Glomerular visceral epithelial cell (primary cell): Measurements from ENCODE around the gene SHROOM1.

Experiments used
- DNase-seq: peaks from one replicate; pipeline ENCODE4 v3.0.0-alpha.2; 2016; ENCODE audit errors: extremely low spot score

The SHROOM1 gene

DNA sequence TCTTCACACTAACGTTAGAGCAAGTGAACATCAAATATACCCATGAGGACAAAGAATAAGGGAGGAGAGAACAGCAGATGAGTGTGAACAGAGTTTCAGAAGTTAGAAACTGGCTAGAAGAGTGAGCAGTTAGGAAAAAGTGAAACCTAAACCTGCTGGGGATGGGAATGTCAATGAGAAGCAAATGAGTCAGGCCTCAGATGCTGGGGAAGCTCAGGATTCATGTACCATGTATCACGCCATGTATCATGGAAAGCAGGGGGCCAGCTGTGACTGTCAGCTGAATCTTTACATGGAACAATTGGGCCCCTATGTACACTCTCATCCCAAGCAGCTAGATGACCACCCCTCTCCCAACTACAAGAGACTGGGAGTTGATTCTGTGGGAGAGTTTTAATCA is 19.6 kb upstream of the SHROOM1 start:
- no peak for DNase-seq

DNA sequence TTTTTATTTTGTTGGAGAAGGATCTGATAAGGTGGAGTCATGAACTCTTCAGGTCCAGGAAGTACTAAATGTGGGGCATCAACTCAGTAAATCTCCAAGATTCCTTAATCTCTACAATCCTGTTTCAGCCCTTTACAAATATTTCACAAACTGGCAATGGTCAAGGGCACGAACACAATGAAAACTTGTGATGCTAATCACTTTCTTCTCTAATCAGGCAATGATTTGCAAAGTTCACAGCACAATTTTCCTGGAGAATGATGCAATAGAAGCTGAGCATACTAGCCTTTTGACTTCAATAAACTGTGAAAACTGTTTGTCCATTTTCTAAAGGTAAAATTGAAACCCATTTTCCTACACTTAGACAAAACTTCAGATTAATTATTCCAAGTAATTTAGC is 18.9 kb upstream of the SHROOM1 start:
- DNase-seq = no peak

GRCh38 chr5:132848270-132848669 is 17.8 kb upstream of the SHROOM1 start:
- DNase-seq = no peak

DNA sequence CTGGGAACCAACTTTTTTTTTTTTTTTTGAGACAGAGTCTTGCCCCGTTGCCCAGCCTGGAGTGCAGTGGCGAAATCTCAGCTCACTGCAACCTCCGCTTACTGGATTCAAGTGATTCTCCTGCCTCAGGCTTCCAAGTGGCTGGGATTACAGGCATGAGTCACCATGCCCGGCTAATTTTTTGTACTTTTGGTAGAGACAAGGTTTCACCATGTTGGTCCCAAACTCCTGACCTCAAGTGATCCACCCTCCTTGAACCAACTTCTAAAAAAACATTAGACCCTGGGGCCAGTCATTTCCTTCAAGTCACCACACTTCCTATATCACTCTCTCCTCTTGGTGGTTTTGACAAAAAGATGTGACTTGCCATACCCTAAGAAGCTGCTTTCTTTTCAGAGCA is 10.9 kb upstream of the SHROOM1 start:
- no peak for DNase-seq

GRCh38 chr5:132840896-132841295 is 10.4 kb upstream of the SHROOM1 start:
- DNase-seq = no peak

GRCh38 chr5:132840313-132840712 is 9.9 kb upstream of the SHROOM1 start:
- DNase-seq = no peak

- DNase-seq = no peak
Observed at GRCh38 chr5:132839426-132840301, 9.2 kb upstream of the SHROOM1 start.

DNA sequence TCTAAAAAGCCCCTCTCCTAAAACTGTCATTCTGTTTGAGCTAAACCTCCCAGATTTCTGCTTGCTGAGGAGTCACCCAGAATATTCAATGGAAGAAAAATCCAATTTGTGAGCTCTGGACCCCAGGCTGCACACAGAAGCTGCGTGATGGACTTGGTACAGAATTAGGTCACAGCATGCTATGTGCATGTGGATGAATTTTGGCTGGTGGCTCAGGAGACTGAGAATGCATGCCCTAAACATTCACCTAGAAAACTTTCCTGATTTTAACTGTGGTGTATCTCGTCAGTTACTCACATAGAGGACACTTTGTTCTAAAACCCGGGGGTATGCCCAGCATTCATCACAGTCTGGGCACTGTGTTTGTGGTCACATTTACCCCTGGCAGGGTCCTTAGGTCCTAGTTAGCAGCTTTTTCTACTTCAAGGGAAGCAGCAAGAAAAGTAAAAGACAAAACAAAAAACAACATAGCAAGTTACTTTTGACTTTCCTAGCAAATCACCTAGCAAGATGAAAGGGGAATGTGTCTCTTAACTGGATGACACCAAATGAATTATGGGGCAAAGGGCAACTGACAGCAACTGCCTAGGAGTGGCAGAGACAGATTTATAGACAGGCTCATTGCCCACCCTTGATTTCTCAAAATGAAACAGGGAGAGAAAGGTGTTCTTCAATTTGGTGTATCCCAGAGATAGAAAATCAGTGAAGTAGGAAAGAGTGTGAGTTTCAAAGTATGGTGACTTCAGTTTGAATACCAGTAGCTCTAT is 8.3 kb upstream of the SHROOM1 start:
- DNase-seq = no peak

- no peak for DNase-seq
Observed at GRCh38 chr5:132837868-132838267, 7.4 kb upstream of the SHROOM1 start.

- no peak for DNase-seq
Observed at GRCh38 chr5:132836852-132837251, 6.4 kb upstream of the SHROOM1 start.

DNA sequence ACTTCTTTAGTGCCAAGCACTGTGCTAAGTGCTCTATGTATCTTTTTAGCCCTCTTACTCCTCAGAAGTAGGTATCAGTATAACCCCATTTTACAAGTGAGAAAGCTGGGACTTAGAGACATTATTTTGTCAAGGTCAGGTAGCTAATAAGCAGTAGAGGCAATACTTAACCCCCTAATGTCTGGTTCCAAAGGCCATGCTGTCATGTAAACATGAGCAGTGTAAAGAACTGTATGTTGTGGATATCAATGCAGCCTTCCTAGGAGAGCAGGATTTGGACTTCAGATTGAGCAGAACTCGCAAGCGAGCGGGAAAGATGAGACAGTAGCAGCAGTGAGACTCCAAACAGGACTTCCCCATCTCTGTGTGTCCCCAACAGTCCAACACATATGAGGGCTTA is 3.6 kb upstream of the SHROOM1 start:
- DNase-seq = no peak

- DNase-seq = no peak
Observed at GRCh38 chr5:132832612-132833011, 2.2 kb upstream of the SHROOM1 start.

- no peak for DNase-seq
Observed at GRCh38 chr5:132831095-132831860, 831 bp upstream of the SHROOM1 start.

- DNase-seq = peak; percentile 78
Observed at GRCh38 chr5:132829742-132830435, 558 bp downstream of the SHROOM1 start.

GRCh38 chr5:132828846-132829494 is 1.5 kb downstream of the SHROOM1 start:
- DNase-seq = no peak

- DNase-seq = no peak
Observed at GRCh38 chr5:132827943-132828673, 2.3 kb downstream of the SHROOM1 start.

DNA sequence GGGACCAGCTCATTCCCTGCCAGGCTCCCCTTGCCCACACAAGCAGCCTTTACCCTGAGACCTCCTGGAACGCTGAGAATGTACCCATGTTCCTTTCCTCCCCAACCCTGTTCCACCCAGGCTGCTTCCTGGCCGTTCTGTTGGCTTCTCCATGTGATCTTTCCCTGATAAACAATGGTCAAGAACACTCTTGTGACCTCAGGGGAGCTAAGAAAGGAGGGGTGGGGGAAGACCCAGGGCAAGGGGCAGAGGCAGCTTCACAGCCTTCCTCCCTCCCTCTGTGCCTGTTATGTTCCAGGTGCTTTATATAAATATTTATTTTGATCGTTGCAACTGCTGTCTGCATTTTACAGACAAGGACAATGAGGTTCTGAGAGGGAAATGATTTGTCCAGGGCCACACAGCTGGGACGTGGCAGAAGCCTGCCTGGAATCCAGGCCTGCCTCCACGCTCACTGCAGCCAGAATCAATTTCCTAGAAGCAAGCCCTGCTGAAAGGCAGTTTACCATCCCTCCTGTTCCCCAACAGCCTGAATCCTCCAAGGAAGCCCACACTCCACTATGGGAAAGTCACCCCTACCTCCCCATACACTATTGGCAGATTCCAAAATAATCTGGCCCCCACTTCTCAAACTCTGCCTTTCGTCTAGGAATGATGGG is 3.9 kb downstream of the SHROOM1 start:
- DNase-seq = no peak

DNA sequence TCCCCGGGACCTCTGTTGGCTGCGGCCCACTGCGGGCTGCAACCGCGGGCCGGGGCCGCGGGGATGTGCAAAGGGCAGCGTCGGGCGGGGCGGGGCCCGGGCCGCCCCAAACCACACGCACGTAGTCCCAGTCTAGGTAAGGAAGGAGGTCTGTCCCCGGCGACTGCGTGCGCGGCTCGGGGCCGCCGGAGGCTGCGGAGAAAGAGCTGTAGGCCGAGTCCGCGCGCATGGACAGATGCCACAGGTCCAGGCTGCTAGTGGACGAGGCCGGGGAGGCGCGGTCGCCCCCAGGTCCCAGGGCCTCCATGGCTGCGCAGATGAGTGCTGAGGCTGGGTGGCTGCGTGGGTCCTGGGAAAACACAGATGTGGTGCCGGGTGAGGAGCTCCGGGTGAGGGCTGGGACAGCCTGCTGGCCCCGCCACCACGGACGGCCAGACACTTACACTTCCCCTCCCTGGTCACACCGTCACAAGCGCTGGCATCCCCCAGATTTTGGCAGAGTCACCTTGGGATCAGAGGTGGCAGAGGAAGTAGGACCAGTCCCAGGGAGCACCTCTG is 4.5 kb downstream of the SHROOM1 start:
- DNase-seq = no peak

GRCh38 chr5:132825033-132825833 is 5.2 kb downstream of the SHROOM1 start:
- DNase-seq = no peak
